T-helper 1 cell treated with Interleukin-12 subunit alpha and Interleukin-12 subunit beta and Interleukin-4 antibody, amounts not matched to agents 30 ng/mL and 1 ng/mL, for 36 hours (primary cell): Measurements from ENCODE around the gene RUNX1. TPM values are rescaled to one million over a fixed set of nuclear protein-coding genes. Genes with fewer than 3 reads are reported as not detected.

Source experiments
- intact Hi-C: fragments of 100-400 bp; cut with micrococcal nuclease; formaldehyde crosslinking; loops from one replicate; pipeline ENCODE4 v1.15.1; 2024
- total RNA-seq: library from RNA; stranded (reverse); gene quantifications from 2 replicates; pipeline ENCODE4 v1.2.3, GENCODE V29; 2022

The RUNX1 gene
- total RNA-seq, 1 donor from 2014 or later, result 58.6 TPM

GRCh38 chr21:34801519-34802132 is 247.5 kb downstream of the RUNX1 start:
- intact Hi-C loops, result loop anchor here (1.0 kb wide), 2 partner anchors 86 to 599 kb away; no protein-coding TSS in a partner anchor

- intact Hi-C loops, result loop anchor here (1.0 kb wide), 2 partner anchors 86 to 599 kb away; no protein-coding TSS in a partner anchor
Measured at GRCh38 chr21:34800797-34801518, 248.1 kb downstream of the RUNX1 start.

GRCh38 chr21:34799092-34799491 is 250.0 kb downstream of the RUNX1 start:
- intact Hi-C loops, result no loop called here

- intact Hi-C loops, result no loop called here
Measured at GRCh38 chr21:34797921-34798535, 251.1 kb downstream of the RUNX1 start.

- intact Hi-C loops, result no loop called here
Measured at GRCh38 chr21:34797201-34797525, 251.9 kb downstream of the RUNX1 start.

GRCh38 chr21:34796518-34797200 is 252.4 kb downstream of the RUNX1 start:
- intact Hi-C loops, result no loop called here

- intact Hi-C loops, result no loop called here
Measured at GRCh38 chr21:34795548-34796180, 253.4 kb downstream of the RUNX1 start.

GRCh38 chr21:34795175-34795547 is 253.9 kb downstream of the RUNX1 start:
- intact Hi-C loops, result no loop called here

- intact Hi-C loops, result no loop called here
Measured at GRCh38 chr21:34794686-34795085, 254.4 kb downstream of the RUNX1 start.

- intact Hi-C loops, result no loop called here
Measured at GRCh38 chr21:34793471-34793870, 255.6 kb downstream of the RUNX1 start.

- intact Hi-C loops, result no loop called here
Measured at GRCh38 chr21:34792504-34793089, 256.5 kb downstream of the RUNX1 start.

- intact Hi-C loops, result no loop called here
Measured at GRCh38 chr21:34791776-34792503, 257.2 kb downstream of the RUNX1 start.

GRCh38 chr21:34790834-34791233 is 258.3 kb downstream of the RUNX1 start:
- intact Hi-C loops, result no loop called here

GRCh38 chr21:34790341-34790740 is 258.8 kb downstream of the RUNX1 start:
- intact Hi-C loops, result no loop called here

GRCh38 chr21:34788879-34789278 is 260.2 kb downstream of the RUNX1 start:
- intact Hi-C loops, result no loop called here

GRCh38 chr21:34783815-34784214 is 265.3 kb downstream of the RUNX1 start:
- intact Hi-C loops, result no loop called here

- intact Hi-C loops, result no loop called here
Measured at GRCh38 chr21:34782506-34783360, 266.4 kb downstream of the RUNX1 start.

GRCh38 chr21:34781526-34781925 is 267.6 kb downstream of the RUNX1 start:
- intact Hi-C loops, result no loop called here

GRCh38 chr21:34779860-34780259 is 269.2 kb downstream of the RUNX1 start:
- intact Hi-C loops, result no loop called here

- intact Hi-C loops, result no loop called here
Measured at GRCh38 chr21:34775793-34776192, 273.3 kb downstream of the RUNX1 start.
